Thyroid gland (tissue), 4 donors: ENCODE measurements around the gene WIPF3. TPM values are rescaled to one million over a fixed set of nuclear protein-coding genes. Genes with fewer than 3 reads are reported as not detected.

Experiments
- DNase-seq, 2 donors: peaks; one replicate each; pipeline ENCODE4 v3.0.0-alpha.2; 2019
- H3K27ac ChIP-seq, 3 donors: fragments of 200-600 bp; sonication (generic); 1 replicate in 2 of 3; 2 replicates in 1 of 3; pipeline ENCODE4 v1.5.1; 2016 to 2019; ENCODE audit warnings: mild to moderate bottlenecking in 1 of 3, moderate library complexity in 1 of 3
- H3K27me3 ChIP-seq: fragments of 200-600 bp; sonication (generic); one replicate; pipeline ENCODE4 v1.5.1; 2019
- H3K36me3 ChIP-seq, 2 donors: fragments of 200-600 bp; sonication (generic); one replicate each; pipeline ENCODE4 v1.5.1; 2016 to 2019
- H3K4me1 ChIP-seq, 2 donors: fragments of 200-600 bp; sonication (generic); one replicate each; pipeline ENCODE4 v1.5.1; 2017 to 2019
- H3K4me3 ChIP-seq, 3 donors: fragments of 200-600 bp; sonication (generic); replicated peaks in 1 of 3; 1 replicate in 2 of 3; 2 replicates in 1 of 3; pipeline ENCODE4 v1.5.1; 2016; ENCODE audit warnings: mild to moderate bottlenecking in 1 of 3
- H3K9me3 ChIP-seq: fragments of 200-600 bp; sonication (generic); one replicate; pipeline ENCODE4 v1.5.1; 2017
- POLR2A ChIP-seq, 2 donors: fragments of 450-650 bp; IDR thresholded peaks; one replicate each; pipeline ENCODE4 v1.6.1; 2017; ENCODE audit warnings: antibody characterized with exemption in 2 of 2, mild to moderate bottlenecking in 2 of 2, moderate library complexity in 1 of 2
- WGBS, 2 donors: methylation state at CpG; one replicate each; pipeline ENCODE4 v1.1.5; 2017; 5-methylcytosine and 5-hydroxymethylcytosine counted together
- intact Hi-C: fragments of 100-400 bp; cut with DNase I; formaldehyde crosslinking; loops from one replicate; pipeline ENCODE4 v1.15.1; 2023
- total RNA-seq, 4 donors: library from RNA; depleted of rRNA; stranded (reverse); fragments of >200 nt; gene quantifications; one replicate each; pipeline ENCODE4 v1.2.3, GENCODE V29; 2016
- TF ChIP-seq, protein P1 (sequence below), 6 experiments: fragments of 200-600 bp in 3 of 6; fragments of 450-650 bp in 3 of 6; sonication (generic) in 3 of 6; IDR thresholded peaks; one replicate each; pipeline ENCODE4 v1.5.1; 2016 to 2019; ENCODE audit warnings: antibody characterized with exemption in 6 of 6, mild to moderate bottlenecking in 2 of 6, inconsistent platforms in 1 of 6, moderate library complexity in 1 of 6

WIPF3 gene
- total RNA-seq, 4 donors from 2014 or later, result 0.22 to 1.2 (median 0.70) TPM

DNA sequence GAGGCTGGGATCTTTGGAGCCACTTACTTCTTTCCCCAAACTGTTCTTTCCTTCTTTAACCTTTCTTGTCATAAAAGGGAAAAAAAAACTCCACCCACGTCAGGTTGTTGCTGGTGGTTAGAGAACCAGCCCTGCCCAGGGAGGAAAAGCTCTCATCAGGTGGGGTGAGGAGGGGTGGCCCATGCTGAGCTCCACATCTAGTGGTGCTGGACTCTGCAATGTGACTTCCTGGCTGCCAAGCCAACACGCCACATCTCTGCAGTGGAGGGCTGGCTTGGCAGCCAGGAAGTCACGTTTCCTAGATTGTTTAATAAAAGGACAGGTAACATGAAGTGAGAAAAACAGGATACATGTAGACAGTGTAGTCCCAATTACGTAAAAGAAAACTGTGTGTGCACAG lies 37.4 kb downstream of the WIPF3 start:
- no peak for TF ChIP-seq POLR2A (IDR thresholded peaks at IDR 0.05)
- TF ChIP-seq, protein P1, sequence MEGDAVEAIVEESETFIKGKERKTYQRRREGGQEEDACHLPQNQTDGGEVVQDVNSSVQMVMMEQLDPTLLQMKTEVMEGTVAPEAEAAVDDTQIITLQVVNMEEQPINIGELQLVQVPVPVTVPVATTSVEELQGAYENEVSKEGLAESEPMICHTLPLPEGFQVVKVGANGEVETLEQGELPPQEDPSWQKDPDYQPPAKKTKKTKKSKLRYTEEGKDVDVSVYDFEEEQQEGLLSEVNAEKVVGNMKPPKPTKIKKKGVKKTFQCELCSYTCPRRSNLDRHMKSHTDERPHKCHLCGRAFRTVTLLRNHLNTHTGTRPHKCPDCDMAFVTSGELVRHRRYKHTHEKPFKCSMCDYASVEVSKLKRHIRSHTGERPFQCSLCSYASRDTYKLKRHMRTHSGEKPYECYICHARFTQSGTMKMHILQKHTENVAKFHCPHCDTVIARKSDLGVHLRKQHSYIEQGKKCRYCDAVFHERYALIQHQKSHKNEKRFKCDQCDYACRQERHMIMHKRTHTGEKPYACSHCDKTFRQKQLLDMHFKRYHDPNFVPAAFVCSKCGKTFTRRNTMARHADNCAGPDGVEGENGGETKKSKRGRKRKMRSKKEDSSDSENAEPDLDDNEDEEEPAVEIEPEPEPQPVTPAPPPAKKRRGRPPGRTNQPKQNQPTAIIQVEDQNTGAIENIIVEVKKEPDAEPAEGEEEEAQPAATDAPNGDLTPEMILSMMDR (IDR thresholded peaks at IDR 0.05), result no peak
- no peak for DNase-seq
- no peaks in the 10 kb centered on the region for H3K4me1 ChIP-seq
- H3K27me3 ChIP-seq, result no peaks in the 10 kb centered on the region
- no peaks in the 10 kb centered on the region for H3K36me3 ChIP-seq
- H3K9me3 ChIP-seq, result no peaks in the 10 kb centered on the region
- H3K4me3 ChIP-seq, result no peak overlapping the region
- 71 to 80% methylated on average over 4 of the region's 4 CpGs for WGBS, 2 donors
- no peak overlapping the region for H3K27ac ChIP-seq
- intact Hi-C loops, result no loop called here

DNA sequence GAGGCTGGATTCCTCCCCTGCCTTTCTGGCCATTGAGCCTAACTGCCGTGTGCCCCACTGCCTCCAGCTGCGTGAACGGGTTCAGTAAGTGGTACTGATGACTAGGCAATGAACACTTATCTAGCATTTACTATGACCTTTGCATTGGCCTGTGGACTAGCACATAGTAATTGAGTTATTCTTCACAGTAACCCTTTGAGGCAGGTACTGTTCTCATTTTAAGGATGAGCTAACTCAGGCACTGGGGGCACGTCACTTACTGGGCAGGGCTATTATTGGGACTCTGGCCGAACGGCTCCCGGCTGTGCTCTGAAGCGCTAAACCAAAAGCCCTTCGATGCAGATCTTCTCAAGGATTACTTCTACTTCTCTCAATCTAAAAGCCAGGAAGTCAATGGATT lies 38.3 kb downstream of the WIPF3 start:
- H3K27ac ChIP-seq, result no peak overlapping the region
- H3K9me3 ChIP-seq, result no peaks in the 10 kb centered on the region
- DNase-seq, result no peak
- 75 to 82% methylated on average over 9 of the region's 9 CpGs for WGBS, 2 donors
- no peaks in the 10 kb centered on the region for H3K27me3 ChIP-seq
- TF ChIP-seq, protein P1 (IDR thresholded peaks at IDR 0.05), result no peak
- no peak for TF ChIP-seq POLR2A (IDR thresholded peaks at IDR 0.05)
- no peak overlapping the region for H3K4me3 ChIP-seq
- H3K36me3 ChIP-seq, result no peaks in the 10 kb centered on the region
- no peaks in the 10 kb centered on the region for H3K4me1 ChIP-seq
- intact Hi-C loops, result no loop called here

DNA sequence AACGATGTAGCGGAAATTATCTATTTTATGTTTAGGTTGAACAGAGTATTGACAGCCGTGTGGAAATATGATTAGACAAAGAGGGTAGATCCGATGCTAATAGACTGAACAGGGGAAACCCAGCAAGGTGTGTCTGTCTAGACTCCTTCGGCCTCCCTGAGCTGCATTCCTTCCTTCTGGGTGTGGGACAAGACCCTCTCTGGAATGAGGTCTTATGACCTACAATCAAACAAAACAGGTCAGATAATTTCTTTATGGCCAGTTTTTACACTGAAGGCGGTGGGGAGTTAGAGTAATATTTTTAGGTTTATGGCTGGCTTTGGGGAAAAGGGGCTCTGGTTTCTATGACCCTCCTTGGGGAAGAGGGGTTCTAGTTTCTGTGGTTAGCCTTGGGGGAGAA lies 41.2 kb downstream of the WIPF3 start:
- intact Hi-C loops, result no loop called here
- WGBS, 2 donors, result 94 to 95% methylated on average over 6 of the region's 6 CpGs
- no peak for DNase-seq
- Histone ChIP-seq H3K4me1 (no peaks in the 10 kb centered on the region), H3K4me3 (no peak overlapping the region), H3K36me3 (no peaks in the 10 kb centered on the region), H3K9me3 (no peaks in the 10 kb centered on the region), H3K27ac (no peak overlapping the region), H3K27me3 (no peaks in the 10 kb centered on the region)
- TF ChIP-seq POLR2A (IDR thresholded peaks at IDR 0.05), result no peak
- TF ChIP-seq, protein P1 (IDR thresholded peaks at IDR 0.05), result no peak

DNA sequence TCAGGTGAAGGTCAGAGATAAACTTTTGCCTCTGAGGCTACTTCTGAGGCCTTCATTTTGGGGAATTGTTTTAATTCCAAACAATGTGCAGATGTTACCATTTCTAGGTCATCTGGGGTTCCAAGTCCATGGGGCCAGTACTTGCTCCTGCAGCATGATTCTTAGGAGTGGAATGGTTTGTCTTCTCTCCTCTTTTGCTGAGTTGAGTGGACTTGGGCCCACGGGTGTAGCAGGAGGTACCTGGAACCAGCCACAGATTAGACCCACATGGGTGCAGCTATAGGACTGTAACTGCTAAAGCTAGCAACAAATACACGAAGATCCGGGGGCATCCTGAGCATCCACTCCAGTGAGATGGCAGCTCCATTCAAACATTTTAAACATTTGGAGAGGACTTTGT lies 41.6 kb downstream of the WIPF3 start:
- intact Hi-C loops, result no loop called here
- Histone ChIP-seq H3K4me3 (no peak overlapping the region), H3K36me3 (no peaks in the 10 kb centered on the region), H3K4me1 (no peaks in the 10 kb centered on the region), H3K9me3 (no peaks in the 10 kb centered on the region), H3K27me3 (no peaks in the 10 kb centered on the region), H3K27ac (no peak overlapping the region)
- 72 to 85% methylated on average over 3 of the region's 3 CpGs for WGBS, 2 donors
- TF ChIP-seq POLR2A (IDR thresholded peaks at IDR 0.05), result no peak
- TF ChIP-seq, protein P1 (IDR thresholded peaks at IDR 0.05), result no peak
- no peak for DNase-seq

DNA sequence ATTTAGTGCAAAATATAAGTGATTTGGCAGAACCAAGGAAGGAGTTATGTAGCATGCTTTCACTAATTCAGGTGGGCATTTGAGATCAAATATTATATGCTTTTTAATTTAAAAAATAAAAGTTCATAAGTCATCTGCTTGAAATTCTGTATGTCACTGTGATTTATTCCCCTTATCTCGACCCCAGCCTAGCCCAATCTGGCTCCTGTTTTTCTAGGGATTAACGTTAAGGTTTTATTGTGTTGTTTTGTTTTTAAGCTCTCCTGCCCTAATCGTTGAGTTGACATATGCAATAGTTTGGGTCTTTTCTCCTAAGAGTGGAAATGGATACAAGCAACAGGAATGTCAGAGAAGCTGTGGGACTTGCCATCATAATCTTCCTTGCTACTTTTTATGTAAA lies 42.6 kb downstream of the WIPF3 start:
- DNase-seq, result no peak
- H3K36me3 ChIP-seq, result no peaks in the 10 kb centered on the region
- WGBS, 2 donors, result 64 to 69% methylated on average over 3 of the region's 3 CpGs
- no peaks in the 10 kb centered on the region for H3K9me3 ChIP-seq
- no peaks in the 10 kb centered on the region for H3K27me3 ChIP-seq
- intact Hi-C loops, result no loop called here
- no peaks in the 10 kb centered on the region for H3K4me1 ChIP-seq
- no peak overlapping the region for H3K4me3 ChIP-seq
- H3K27ac ChIP-seq, result no peak overlapping the region
- TF ChIP-seq, protein P1 (IDR thresholded peaks at IDR 0.05), result no peak
- no peak for TF ChIP-seq POLR2A (IDR thresholded peaks at IDR 0.05)
